MM.1S (cell line): ENCODE measurements around the gene PEX13.

Source experiments
- CTCF ChIP-seq: fragments of 300-600 bp; sonication (generic); IDR thresholded peaks from 2 replicates; pipeline ENCODE4 v1.5.1; 2016; ENCODE audit warnings: antibody characterized with exemption, low read length, mixed read lengths
- EZH2 ChIP-seq: fragments of 300-600 bp; sonication (generic); optimal IDR thresholded peaks from 2 replicates; pipeline ENCODE3; 2017; ENCODE audit warnings: low read depth, mild to moderate bottlenecking, antibody characterized with exemption, low read length, mixed read lengths
- EZH2phosphoT487 ChIP-seq: fragments of 300-600 bp; sonication (generic); IDR thresholded peaks from 2 replicates; pipeline ENCODE4 v1.6.1; 2018; ENCODE audit warnings: antibody characterized with exemption, low read length

- TF ChIP-seq CTCF (no peak), EZH2 (no peak), EZH2phosphoT487 (no peak)
Observed at GRCh38 chr2:60989259-60989658, 28.3 kb upstream of the PEX13 start.
